ENCODE results near the gene PSME1. TPM values are rescaled to one million over a fixed set of nuclear protein-coding genes. Genes with fewer than 3 reads are reported as not detected.

PSME1 gene
- polyA plus RNA-seq, 1 donor (not counting 4 experiments of a cell fraction or from before 2014, with no cell fraction given): 75.1 TPM

DNA sequence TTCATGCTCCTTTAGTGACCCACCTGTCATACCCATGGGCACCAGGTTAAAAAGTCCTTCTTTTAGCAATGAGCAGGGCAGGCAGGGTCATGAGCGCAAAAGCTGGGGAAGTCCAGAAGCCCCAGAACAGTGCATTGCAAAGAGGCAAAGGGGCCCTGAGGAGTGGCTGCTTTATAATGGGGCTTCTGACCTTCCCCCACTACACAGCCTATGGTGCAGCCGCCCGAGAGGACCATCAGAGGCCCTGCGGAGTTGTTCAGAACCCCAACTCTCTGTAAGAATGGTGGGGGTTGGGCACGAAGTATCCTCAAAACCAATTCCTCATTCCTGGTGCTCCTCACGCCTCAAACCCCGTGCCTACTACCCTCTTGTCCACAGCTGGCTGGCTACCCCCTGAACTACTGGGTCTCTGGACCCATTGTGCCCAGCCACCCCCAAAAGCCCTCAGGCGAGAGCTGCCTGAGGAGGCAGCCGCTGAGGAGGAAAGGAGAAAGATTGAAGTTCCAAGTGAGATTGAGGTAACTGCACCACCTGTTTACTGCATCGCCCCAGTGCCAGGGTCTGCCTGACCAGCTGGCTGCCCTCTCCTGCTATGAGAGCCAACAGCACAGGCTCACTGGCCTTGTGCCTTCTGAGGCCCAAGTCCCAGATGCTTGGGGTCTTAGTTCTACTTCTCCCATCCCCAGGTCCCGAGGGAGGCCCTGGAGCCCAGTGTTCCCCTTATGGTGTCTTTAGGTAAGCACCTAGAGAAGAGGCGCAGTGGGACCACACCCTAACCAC lies 42.6 kb downstream of the PSME1 start:
- H3K9ac ChIP-seq (ENCODE audit: control insufficient read depth, extremely low read depth, insufficient read depth, low read length): no peak overlapping the region
- H3K27ac ChIP-seq (ENCODE audit: control insufficient read depth, insufficient read depth, low read length): no peak overlapping the region
- H2AFZ ChIP-seq (ENCODE audit: control insufficient read depth, low read length): no peak overlapping the region
- H4K20me1 ChIP-seq (ENCODE audit: control insufficient read depth, extremely low read depth, insufficient read depth, low read length): peaks cover 8% of the 10 kb centered on the region
- peaks cover 39 to 50% of the 10 kb centered on the region in 2 experiments for H3K36me3 ChIP-seq (ENCODE audit: control insufficient read depth in 2 of 2, extremely low read depth in 1 of 2, insufficient read depth in 2 of 2, low read length in 2 of 2)
- no peaks in the 10 kb centered on the region for H3K9me3 ChIP-seq (ENCODE audit: control insufficient read depth, low read depth, low read length)
- no peaks in the 10 kb centered on the region for H3K4me1 ChIP-seq (ENCODE audit: control insufficient read depth, extremely low read depth, insufficient read depth, low read length)
- FAIRE-seq (no peak), DNase-seq (ENCODE audit: low read depth, low spot score) (no peak)
- no peak overlapping the region for H3K4me3 ChIP-seq (ENCODE audit: control insufficient read depth in 2 of 3, extremely low read depth in 1 of 3, insufficient read depth in 2 of 3, low read depth in 1 of 3, low read length in 3 of 3)
- TF ChIP-seq CTCF (optimal IDR thresholded peaks at IDR 0.05 in 1 of 3, IDR thresholded peaks at IDR 0.05 in 1 of 3, conservative IDR thresholded peaks at IDR 0.05 in 1 of 3; ENCODE audit: extremely low read depth in 1 of 3, insufficient read depth in 2 of 3, low read length in 3 of 3): no peak
- TF ChIP-seq EZH2 (IDR thresholded peaks at IDR 0.05; ENCODE audit: low read length): no peak
- dilution Hi-C loops (cut with MboI; ENCODE audit: extremely low pct_ligation_motif_present, low sequenced_read_pairs): no loop called here
- no peaks in the 10 kb centered on the region for H3K9me1 ChIP-seq (ENCODE audit: control insufficient read depth, extremely low read depth, insufficient read depth, low read length)
- no peak overlapping the region for H3K4me2 ChIP-seq (ENCODE audit: control insufficient read depth, extremely low read depth, insufficient read depth, low read depth, low read length)
- no peaks in the 10 kb centered on the region for H3K27me3 ChIP-seq (ENCODE audit: control insufficient read depth, extremely low read depth, insufficient read depth, low read length)
- H3K79me2 ChIP-seq (ENCODE audit: control insufficient read depth, insufficient read depth, low read length): no peaks in the 10 kb centered on the region

DNA sequence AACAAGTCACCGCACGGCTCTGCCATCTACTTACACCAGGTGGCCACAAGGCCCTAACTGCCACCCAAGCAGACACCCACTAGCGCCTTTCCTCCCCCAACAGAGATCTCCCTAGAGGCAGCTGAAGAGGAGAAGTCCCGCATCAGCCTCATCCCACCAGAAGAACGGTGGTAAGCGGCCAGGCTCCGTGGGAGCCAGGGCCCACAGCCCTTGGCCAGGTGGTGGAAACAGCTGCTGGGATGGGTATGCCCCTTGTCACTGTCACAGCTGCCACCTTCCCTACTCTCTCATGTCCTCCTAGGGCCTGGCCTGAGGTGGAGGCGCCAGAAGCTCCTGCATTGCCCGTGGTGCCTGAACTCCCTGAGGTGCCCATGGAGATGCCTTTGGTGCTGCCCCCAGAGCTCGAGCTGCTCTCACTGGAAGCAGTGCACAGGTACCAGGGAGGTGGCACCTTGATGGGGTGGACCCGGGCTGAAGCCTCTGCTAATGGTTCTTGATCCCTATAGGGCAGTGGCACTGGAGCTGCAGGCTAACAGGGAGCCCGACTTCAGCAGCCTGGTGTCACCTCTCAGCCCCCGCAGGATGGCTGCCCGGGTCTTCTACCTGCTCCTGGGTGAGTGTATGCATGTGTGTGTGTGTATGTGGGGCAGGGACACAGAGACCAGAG lies 43.4 kb downstream of the PSME1 start:
- no peak for DNase-seq (ENCODE audit: low read depth, low spot score)
- Histone ChIP-seq H3K9me1 (ENCODE audit: control insufficient read depth, extremely low read depth, insufficient read depth, low read length) (no peaks in the 10 kb centered on the region), H4K20me1 (ENCODE audit: control insufficient read depth, extremely low read depth, insufficient read depth, low read length) (peaks cover 8% of the 10 kb centered on the region), H3K9ac (ENCODE audit: control insufficient read depth, extremely low read depth, insufficient read depth, low read length) (no peak overlapping the region), H3K4me3 (ENCODE audit: control insufficient read depth in 2 of 3, extremely low read depth in 1 of 3, insufficient read depth in 2 of 3, low read depth in 1 of 3, low read length in 3 of 3) (no peak overlapping the region), H2AFZ (ENCODE audit: control insufficient read depth, low read length) (no peak overlapping the region), H3K27me3 (ENCODE audit: control insufficient read depth, extremely low read depth, insufficient read depth, low read length) (no peaks in the 10 kb centered on the region), H3K27ac (ENCODE audit: control insufficient read depth, insufficient read depth, low read length) (no peak overlapping the region), H3K4me2 (ENCODE audit: control insufficient read depth, extremely low read depth, insufficient read depth, low read depth, low read length) (no peak overlapping the region), H3K9me3 (ENCODE audit: control insufficient read depth, low read depth, low read length) (no peaks in the 10 kb centered on the region), H3K79me2 (ENCODE audit: control insufficient read depth, insufficient read depth, low read length) (no peaks in the 10 kb centered on the region), H3K4me1 (ENCODE audit: control insufficient read depth, extremely low read depth, insufficient read depth, low read length) (no peaks in the 10 kb centered on the region), H3K36me3 (ENCODE audit: control insufficient read depth in 2 of 2, extremely low read depth in 1 of 2, insufficient read depth in 2 of 2, low read length in 2 of 2) (peaks cover 40 to 53% of the 10 kb centered on the region in 2 experiments)
- TF ChIP-seq CTCF (optimal IDR thresholded peaks at IDR 0.05 in 1 of 3, IDR thresholded peaks at IDR 0.05 in 1 of 3, conservative IDR thresholded peaks at IDR 0.05 in 1 of 3; ENCODE audit: extremely low read depth in 1 of 3, insufficient read depth in 2 of 3, low read length in 3 of 3): no peak
- dilution Hi-C loops (cut with MboI; ENCODE audit: extremely low pct_ligation_motif_present, low sequenced_read_pairs): no loop called here
- FAIRE-seq: no peak

Measured in keratinocyte (primary cell).